Occipital lobe (tissue), 2 donors: ENCODE measurements around the gene TTC9. TPM values are rescaled to one million over a fixed set of nuclear protein-coding genes. Genes with fewer than 3 reads are reported as not detected.

Experiments
- DNase-seq: peaks from one replicate; lab custom pipeline; 2025; lab: John Stamatoyannopoulos, UW
- total RNA-seq: library from RNA; depleted of rRNA; stranded (reverse); fragments of >200 nt; gene quantifications from one replicate; pipeline ENCODE4 v1.2.3, GENCODE V29; 2014

TTC9 gene
- 22.9 TPM for total RNA-seq

GRCh38 chr14:70641548-70642302 lies at the start of gene TTC9:
Gene TTC9 (plus strand): TSS chr14:70641916. CDS start chr14:70642130, 214 bp downstream.
- DNase-seq = no peak

GRCh38 chr14:70594461-70594860 lies 47.3 kb upstream of the TTC9 start:
- DNase-seq = no peak

DNA sequence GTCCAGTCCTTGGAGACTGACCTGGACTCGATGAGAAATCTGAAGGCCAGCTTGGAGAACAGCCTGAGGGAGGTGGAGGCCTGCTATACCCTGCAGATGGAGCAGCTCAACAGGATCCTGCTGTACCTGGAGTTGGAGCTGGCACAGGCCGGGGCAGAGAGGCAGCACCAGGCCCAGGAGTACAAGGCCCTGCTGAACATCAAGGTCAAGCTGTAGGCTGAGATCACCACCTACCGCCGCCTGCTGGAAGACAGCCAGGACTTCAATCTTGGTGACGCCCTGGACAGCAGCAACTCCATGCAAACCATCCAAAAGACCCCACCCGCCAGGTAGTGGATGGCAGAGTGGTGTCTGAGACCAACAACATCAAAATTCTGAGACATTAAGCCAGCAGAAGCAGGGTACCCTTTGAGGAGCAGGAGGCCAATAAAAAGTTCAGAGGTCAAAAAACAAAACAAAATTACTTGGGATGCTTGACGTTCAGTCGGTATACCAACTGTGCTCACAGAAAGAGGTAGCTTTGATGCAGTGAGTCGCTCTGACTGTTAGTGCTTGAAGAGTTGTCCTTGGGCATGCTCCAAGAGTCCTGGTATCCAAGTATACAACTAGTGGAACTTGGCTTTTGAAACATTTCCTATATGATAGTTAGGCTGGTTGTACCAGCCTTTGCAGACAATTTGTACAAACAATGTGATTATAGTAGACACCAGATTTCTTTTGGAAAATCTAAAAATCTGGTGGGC lies 46.1 kb upstream of the TTC9 start:
- DNase-seq = no peak

GRCh38 chr14:70597731-70598130 lies 44.0 kb upstream of the TTC9 start:
- no peak for DNase-seq

GRCh38 chr14:70599345-70599744 lies 42.4 kb upstream of the TTC9 start:
- no peak for DNase-seq

DNA sequence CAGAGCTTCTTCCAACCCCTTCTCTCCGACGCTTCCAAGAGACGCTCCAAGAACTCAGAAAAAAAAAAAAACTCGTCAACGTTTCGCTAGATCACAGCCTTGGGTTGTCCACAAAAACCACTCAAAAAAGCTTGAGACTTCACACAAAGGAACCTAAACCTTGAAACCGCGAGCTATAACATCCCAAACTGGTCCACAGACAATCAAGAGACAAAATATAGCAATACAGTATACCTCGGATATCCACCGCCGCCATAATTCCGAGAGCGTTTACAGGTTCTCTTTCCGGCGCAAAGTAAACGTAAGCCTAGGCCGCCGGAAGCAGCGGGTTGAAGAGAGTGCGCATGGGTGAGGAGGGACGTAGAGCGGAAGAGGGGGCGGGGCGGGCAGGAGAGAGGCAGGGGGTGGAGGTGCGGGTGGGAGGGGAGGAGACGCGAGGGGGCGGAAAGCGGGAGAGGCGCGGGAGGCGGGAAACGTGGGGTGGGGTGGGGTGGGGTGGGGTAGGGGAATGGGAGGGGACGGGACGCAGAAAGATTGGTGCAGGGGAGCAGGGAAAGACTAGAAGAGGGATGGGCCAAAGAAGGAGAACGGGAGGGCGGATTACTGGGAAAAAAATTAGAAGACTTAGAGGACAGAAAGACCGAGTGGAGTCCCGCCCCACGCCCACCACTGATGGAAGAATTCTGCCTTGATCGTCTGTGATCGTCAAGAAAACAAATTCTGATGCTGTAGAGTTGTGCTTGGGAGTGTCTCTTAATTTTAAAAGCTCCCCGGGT lies 41.1 kb upstream of the TTC9 start, which contains the start of gene MED6:
MED6 (minus strand) TSS at position 274 of the 776 bp plus-strand sequence; CDS start at position 256, 18 bp downstream.
- peak; percentile 87 for DNase-seq

GRCh38 chr14:70601162-70601561 lies 40.6 kb upstream of the TTC9 start:
- no peak for DNase-seq

DNA sequence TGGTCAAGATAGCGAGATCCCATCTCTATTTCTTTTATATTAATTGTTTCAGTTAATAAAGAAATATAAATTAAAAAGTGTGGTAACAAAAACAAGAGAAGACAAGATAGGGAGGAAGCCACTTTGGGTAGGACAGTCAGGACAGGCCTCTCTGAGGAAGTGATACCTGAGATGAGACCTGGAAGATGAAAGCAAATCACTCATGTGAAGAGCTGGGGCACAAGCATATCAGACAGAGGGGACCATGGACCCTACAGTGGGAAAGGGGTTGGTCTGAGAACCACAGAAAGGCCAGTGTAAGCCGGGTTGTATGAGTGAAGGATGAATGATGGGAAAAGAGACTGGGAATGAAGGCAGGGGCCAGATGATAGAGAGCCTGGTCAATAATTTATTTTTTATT lies 39.5 kb upstream of the TTC9 start:
- DNase-seq = no peak

- DNase-seq = no peak
These were observed 30.5 kb upstream of the TTC9 start for GRCh38 chr14:70611216-70611615.

DNA sequence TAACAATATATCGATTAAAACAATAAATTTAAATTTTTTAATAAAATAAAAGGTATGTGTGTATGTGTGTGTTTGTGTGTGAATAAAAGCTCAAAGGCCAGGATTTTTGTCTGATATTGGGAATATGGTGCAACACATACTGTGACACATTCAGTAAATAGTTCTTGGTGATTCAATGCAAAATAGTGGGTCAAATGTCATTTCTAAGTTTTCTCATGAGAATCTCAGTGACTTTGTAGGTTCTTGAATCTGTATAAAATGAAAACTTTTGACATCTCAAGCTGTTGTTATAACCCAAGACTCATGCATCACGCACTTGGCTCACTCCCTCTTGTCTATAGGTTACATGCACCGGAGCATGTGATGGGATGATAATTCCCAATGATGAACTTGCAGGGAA lies 25.1 kb upstream of the TTC9 start:
- no peak for DNase-seq

DNA sequence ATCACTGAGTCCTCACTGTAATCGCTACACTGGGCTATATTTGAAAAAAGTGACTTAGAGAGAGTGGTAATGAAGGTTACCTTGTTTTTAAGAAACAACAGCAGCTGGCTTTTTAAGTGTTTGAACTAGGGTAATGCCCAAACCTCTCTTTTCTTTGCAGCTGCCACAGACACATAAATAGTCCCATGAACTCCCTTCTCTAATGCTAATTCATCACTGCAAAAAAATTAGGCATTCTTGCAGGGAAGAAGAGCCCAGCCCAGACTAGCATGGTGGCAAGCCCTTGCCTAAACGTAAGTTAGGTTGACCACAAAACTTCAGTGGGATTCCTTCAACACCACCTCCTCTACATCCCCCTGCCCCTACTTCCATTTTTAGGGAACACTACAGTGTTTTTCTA lies 23.4 kb upstream of the TTC9 start:
- no peak for DNase-seq

GRCh38 chr14:70619708-70620107 lies 22.0 kb upstream of the TTC9 start:
- DNase-seq = no peak

DNA sequence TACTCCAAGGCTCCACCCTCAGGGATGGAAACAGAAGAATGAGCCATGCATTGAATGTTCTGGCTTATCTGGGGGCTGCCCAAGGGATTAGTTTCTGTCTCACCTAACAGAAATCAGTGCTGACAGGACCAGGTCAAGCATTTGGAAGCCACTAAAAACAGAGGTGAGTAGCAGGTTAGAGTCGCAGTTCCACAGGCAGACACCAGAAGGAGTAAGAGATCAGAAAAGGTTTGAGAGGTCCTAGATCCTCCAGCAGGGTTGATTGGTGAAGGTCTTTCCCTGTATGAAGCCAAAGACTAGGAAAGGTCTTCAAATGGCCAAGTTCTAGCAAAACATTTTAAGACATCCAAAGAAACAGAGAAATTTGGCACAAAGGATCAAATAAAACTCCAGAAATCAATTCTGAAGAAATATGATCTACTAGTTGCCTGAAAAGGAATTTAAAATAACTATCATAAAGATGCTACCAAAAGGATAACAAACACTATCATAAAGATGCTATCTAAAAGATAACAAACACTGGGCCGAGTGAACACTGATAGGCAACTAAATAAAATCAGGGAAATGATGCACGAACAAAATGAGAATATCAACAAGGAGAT lies 19.5 kb upstream of the TTC9 start:
- DNase-seq = no peak

DNA sequence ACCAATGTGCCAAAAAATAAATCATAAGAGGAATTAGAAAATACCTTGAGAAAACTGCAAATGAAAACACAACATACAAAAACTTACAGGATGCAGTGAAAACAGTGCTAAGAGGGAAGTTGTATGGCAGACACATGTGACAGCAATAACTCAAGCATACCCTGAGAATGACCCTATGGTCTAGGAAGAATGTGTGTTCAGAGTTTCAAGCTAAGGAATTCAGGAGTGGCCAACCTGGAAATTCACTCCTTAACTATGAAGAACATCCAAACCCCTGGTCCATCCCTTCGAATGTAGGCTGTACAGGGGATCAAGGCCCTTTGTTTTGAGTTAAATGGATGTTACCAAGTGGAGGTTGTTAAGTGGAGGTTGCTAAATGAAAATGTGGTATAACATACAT lies 16.7 kb upstream of the TTC9 start:
- DNase-seq = no peak

- no peak for DNase-seq
These were observed 9.8 kb upstream of the TTC9 start for GRCh38 chr14:70631948-70632347.

GRCh38 chr14:70635971-70636595 lies 5.6 kb upstream of the TTC9 start:
- DNase-seq = no peak

- DNase-seq = no peak
These were observed 3.3 kb upstream of the TTC9 start for GRCh38 chr14:70638416-70638815.

DNA sequence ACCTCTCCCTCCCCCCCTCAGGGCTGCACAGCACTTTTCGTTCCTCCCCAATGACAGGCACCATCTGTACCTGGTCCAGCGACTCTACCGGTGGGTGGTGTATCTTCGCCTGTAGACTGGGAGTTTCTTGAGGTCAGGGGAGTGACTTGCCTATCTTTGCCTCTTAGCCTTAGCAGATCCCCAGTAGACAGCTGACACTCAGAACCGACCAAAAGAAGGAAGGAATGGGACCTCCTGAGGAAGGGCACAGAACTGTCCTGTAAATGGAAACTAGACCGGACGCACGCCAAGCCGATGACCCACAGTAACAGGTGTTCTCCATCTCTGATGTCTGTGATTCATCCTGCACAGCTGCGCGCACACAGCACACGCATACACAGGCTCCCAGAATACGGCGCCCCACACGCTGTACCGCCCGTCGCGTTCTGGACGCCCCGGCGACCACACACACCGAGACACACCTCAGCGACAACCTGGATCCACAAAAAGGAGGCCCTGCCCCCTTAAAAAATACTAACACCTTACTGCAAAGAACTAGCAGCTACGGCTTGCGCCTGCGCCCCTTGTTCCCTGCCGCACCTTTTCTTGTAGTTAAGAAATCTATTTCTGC lies 673 bp upstream of the TTC9 start:
- DNase-seq = peak; percentile 24

DNA sequence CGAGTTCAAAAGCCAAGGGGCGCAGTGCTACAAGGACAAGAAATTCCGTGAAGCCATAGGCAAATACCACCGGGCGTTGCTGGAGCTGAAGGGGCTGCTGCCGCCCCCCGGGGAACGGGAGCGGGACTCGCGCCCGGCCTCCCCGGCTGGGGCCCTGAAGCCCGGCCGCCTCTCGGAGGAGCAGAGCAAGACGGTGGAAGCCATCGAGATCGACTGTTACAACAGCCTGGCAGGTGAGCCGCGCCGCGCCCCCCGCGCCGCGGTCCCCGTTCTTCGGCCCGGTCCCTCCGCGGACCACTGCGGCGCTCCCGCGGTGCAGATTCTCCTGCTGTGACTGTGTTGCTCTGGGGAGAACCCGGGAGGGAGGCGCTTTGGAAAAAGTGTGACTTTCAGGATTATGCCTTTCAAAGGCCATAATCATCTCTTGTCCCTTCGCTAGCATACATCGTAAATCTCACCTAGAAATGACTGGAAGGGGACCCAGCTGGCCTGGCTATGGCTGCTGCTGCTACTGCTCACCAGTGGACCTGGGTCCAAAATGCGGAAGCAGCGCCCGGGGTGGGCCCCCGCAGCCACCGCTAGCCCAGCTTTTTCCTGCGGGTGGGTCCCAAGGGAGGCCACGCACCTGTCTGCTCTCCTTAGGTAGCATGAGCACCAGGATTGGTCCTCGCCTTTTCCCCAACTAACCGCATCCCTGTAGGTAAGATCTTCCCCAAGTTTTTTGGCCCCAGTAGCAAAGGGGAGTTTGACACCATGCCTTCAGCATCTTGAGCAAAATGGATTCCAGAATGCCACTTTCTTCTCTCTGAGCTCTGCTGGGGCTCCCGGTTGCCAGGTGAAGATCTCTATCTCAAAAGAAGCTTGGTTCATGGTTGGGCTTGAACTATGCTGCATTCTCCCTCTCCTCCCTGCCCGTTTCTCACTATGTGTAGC lies 853 bp downstream of the TTC9 start:
- DNase-seq = peak; percentile 5

DNA sequence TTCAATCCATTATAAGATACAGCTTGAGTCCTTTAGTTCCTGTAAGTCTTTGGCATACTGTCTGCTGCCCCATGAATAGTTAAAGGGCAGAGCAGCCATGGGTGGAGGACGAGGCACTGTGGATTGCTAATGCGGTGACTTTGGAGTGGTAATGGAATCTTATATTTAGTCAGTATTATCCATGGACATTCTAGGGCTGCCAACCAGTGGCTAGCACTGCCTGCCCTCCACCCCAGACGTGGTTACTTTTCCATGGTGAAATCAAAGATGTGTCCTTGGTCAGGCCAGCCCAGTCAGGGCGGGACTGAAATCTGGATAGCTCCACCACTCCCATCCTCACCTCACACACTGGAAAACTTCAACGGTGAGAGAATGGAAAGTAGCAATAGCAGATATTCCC lies 2.3 kb downstream of the TTC9 start:
- DNase-seq = no peak
